ENCODE data around the gene LRRC10B.

- TF ChIP-seq POLR2A (IDR thresholded peaks at IDR 0.05): no peak
- TF ChIP-seq CTCF (IDR thresholded peaks at IDR 0.05): no peak
These were observed 18.5 kb upstream of the LRRC10B start for GRCh38 chr11:61489833-61490721.
